Measurements from ENCODE around the gene DMP1.

DNA sequence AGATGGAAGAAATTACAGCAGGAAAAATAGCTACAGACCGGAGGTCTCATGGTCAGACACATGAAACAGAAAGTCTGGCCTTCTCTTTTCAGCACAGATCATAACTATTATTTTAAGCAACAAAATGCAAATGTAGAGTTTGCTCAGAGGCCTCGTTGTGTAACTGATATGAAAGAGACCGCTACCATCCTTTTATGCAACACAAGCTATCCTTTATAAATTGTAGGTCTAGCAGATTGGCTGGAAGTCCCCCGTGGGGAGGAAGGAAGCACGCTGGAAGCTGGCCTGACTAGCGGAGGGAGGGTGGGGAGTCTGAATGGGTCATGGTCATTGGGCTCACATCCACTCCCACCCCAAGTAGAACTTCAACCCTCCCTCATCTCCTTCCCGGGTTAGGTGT lies 27.7 kb downstream of the DMP1 start:
- TF ChIP-seq TAF1 (IDR thresholded peaks at IDR 0.05; ENCODE audit: borderline replicate concordance, insufficient read depth, low read length), result no peak
- no peak for TF ChIP-seq POLR2AphosphoS5 (IDR thresholded peaks at IDR 0.05; ENCODE audit: low read depth, low read length)
- TF ChIP-seq, protein P1, sequence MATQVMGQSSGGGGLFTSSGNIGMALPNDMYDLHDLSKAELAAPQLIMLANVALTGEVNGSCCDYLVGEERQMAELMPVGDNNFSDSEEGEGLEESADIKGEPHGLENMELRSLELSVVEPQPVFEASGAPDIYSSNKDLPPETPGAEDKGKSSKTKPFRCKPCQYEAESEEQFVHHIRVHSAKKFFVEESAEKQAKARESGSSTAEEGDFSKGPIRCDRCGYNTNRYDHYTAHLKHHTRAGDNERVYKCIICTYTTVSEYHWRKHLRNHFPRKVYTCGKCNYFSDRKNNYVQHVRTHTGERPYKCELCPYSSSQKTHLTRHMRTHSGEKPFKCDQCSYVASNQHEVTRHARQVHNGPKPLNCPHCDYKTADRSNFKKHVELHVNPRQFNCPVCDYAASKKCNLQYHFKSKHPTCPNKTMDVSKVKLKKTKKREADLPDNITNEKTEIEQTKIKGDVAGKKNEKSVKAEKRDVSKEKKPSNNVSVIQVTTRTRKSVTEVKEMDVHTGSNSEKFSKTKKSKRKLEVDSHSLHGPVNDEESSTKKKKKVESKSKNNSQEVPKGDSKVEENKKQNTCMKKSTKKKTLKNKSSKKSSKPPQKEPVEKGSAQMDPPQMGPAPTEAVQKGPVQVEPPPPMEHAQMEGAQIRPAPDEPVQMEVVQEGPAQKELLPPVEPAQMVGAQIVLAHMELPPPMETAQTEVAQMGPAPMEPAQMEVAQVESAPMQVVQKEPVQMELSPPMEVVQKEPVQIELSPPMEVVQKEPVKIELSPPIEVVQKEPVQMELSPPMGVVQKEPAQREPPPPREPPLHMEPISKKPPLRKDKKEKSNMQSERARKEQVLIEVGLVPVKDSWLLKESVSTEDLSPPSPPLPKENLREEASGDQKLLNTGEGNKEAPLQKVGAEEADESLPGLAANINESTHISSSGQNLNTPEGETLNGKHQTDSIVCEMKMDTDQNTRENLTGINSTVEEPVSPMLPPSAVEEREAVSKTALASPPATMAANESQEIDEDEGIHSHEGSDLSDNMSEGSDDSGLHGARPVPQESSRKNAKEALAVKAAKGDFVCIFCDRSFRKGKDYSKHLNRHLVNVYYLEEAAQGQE (IDR thresholded peaks at IDR 0.05; ENCODE audit: insufficient read depth in 1 of 2, low read depth in 2 of 2, low read length in 2 of 2), result no peak
